Endothelial cell of umbilical vein (primary cell): Measurements from ENCODE around the gene NRK. TPM values are rescaled to one million over a fixed set of nuclear protein-coding genes. Genes with fewer than 3 reads are reported as not detected.

Experiments used
- BruUV-seq: library from RNA; stranded (reverse); fragments of 400-500 nt; replicated peaks from 2 replicates; lab custom pipeline; 2021; lab: Mats Ljungman, UMichigan
- CTCF ChIA-PET: fragments of 300-600, 350-600 bp; sonication (Branson Sonifier 250); formaldehyde crosslinking; loops from one replicate; lab custom pipeline; 2021; ENCODE audit warnings: antibody characterized with exemption, inconsistent platforms; lab: Charles Lee
- POLR2A ChIA-PET: fragments of 300-600, 350-600 bp; sonication (Branson Sonifier 250); formaldehyde crosslinking; loops from one replicate; lab custom pipeline; 2021; ENCODE audit warnings: antibody characterized with exemption, inconsistent platforms; lab: Charles Lee
- DNase-seq: peaks from one replicate; pipeline ENCODE4 v3.0.0-alpha.2; 2011; ENCODE audit warnings: low read depth, low spot score
- FAIRE-seq: peaks from 2 replicates; lab custom pipeline; 2011; peaks lifted over from hg19 to GRCh38; lab: Jason Lieb, UNC
- H2AFZ ChIP-seq: 2 replicates; pipeline ENCODE4 v1.6.0; 2012; ENCODE audit warnings: low read depth, low read length, control low read depth, inconsistent platforms
- H3K27ac ChIP-seq: 2 replicates; pipeline ENCODE4 v1.5.1; 2011; ENCODE audit warnings: low read depth, mild to moderate bottlenecking, control low read depth, low read length, moderate library complexity; ENCODE audit not compliant: insufficient read depth
- H3K27me3 ChIP-seq, 2 experiments: 2 replicates each; pipeline versions ENCODE4 v1.6.0 to v1.6.1; 2011; ENCODE audit warnings: low read length in 2 of 2, mixed read lengths in 1 of 2; ENCODE audit not compliant: control insufficient read depth in 2 of 2, insufficient read depth in 2 of 2
- H3K36me3 ChIP-seq, 2 experiments: 2 replicates in 1 of 2; 3 replicates in 1 of 2; pipeline ENCODE4 v1.5.1; 2011; ENCODE audit warnings: low read length in 2 of 2, mild to moderate bottlenecking in 1 of 2, moderate library complexity in 1 of 2; ENCODE audit not compliant: control insufficient read depth in 2 of 2, insufficient read depth in 2 of 2; ENCODE audit errors: extremely low read depth in 1 of 2
- H3K4me1 ChIP-seq: 3 replicates; pipeline ENCODE4 v1.5.1; 2011; ENCODE audit warnings: mild to moderate bottlenecking, low read length; ENCODE audit not compliant: control insufficient read depth, insufficient read depth; ENCODE audit errors: extremely low read depth
- H3K4me2 ChIP-seq: 2 replicates; pipeline ENCODE4 v1.6.1; 2011; ENCODE audit warnings: low read length, control low read depth, mixed read lengths; ENCODE audit not compliant: insufficient read depth
- H3K4me3 ChIP-seq, 3 experiments: fragments of 200-600 bp in 1 of 3; sonication (generic), shearing (Covaris generic) in 1 of 3; replicated peaks in 1 of 3; 2 replicates each; pipeline ENCODE4 v1.5.1; 2011 to 2016; ENCODE audit warnings: control low read depth in 3 of 3, low read length in 3 of 3, mild to moderate bottlenecking in 2 of 3, inconsistent platforms in 1 of 3, low read depth in 1 of 3, moderate library complexity in 1 of 3; ENCODE audit not compliant: insufficient read depth in 1 of 3
- H3K79me2 ChIP-seq: 2 replicates; pipeline ENCODE4 v1.6.0; 2012; ENCODE audit warnings: low read length, inconsistent platforms; ENCODE audit not compliant: control insufficient read depth, insufficient read depth
- H3K9ac ChIP-seq: replicated peaks from 2 replicates; pipeline ENCODE3; 2011; ENCODE audit warnings: low read length, control low read depth; ENCODE audit not compliant: insufficient read depth; ENCODE audit errors: extremely low read depth
- H3K9me1 ChIP-seq: replicated peaks from 3 replicates; pipeline ENCODE4 v1.6.0; 2011; ENCODE audit warnings: mild to moderate bottlenecking, low read length; ENCODE audit not compliant: control insufficient read depth, insufficient read depth; ENCODE audit errors: extremely low read depth
- H3K9me3 ChIP-seq: replicated peaks from 2 replicates; pipeline ENCODE4 v1.5.1; 2012; ENCODE audit warnings: low read length, inconsistent platforms; ENCODE audit not compliant: control insufficient read depth, insufficient read depth
- H4K20me1 ChIP-seq: replicated peaks from 2 replicates; pipeline ENCODE3; 2011; ENCODE audit warnings: mild to moderate bottlenecking, low read length; ENCODE audit not compliant: control insufficient read depth, insufficient read depth; ENCODE audit errors: extremely low read depth
- EZH2 ChIP-seq: IDR thresholded peaks from 2 replicates; pipeline ENCODE4 v1.6.1; 2012; ENCODE audit warnings: borderline replicate concordance, low read depth, mild to moderate bottlenecking, moderate library complexity, low read length, inconsistent platforms; ENCODE audit not compliant: severe bottlenecking
- JUN ChIP-seq: IDR thresholded peaks from 2 replicates; pipeline ENCODE4 v1.6.1; 2011; ENCODE audit warnings: borderline replicate concordance, low read depth; ENCODE audit not compliant: insufficient read length, insufficient read depth
- POLR2A ChIP-seq: IDR thresholded peaks from 2 replicates; pipeline ENCODE4 v1.6.1; 2012; ENCODE audit warnings: low read depth, mild to moderate bottlenecking, control low read depth, low read length
- POLR2AphosphoS5 ChIP-seq: IDR thresholded peaks from 2 replicates; pipeline ENCODE4 v1.6.1; 2012; ENCODE audit warnings: low read depth, mild to moderate bottlenecking, control low read depth, low read length, moderate library complexity; ENCODE audit not compliant: insufficient read depth
- dilution Hi-C: fragments of 300-500 bp; cut with MboI; formaldehyde crosslinking; loops from one replicate; pipeline ENCODE4 v1.15.0; 2019; ENCODE audit warnings: low sequenced_read_pairs; ENCODE audit not compliant: extremely low pct_ligation_motif_present
- intact Hi-C: fragments of 100-400 bp; cut with micrococcal nuclease; formaldehyde crosslinking; loops from one replicate; pipeline ENCODE4 v1.10.0; 2022
- polyA plus RNA-seq, 4 experiments: library from polyadenylated mRNA; depleted of rRNA in 3 of 4; stranded (reverse) in 3 of 4; unstranded in 1 of 4; fragments of >200 nt; gene quantifications; 2 replicates each; pipeline versions ENCODE4 v1.2.1 to v1.2.3, GENCODE V29; 2011 to 2012; ENCODE audit warnings: missing spikeins in 1 of 4
- total RNA-seq: library from RNA; stranded (reverse); gene quantifications from 2 replicates; pipeline ENCODE4 v1.2.3, GENCODE V29; 2021
- TF ChIP-seq, protein P1 (sequence below), 2 donors: IDR thresholded peaks; 1 replicate in 1 of 2; 2 replicates in 1 of 2; pipeline ENCODE4 v1.5.1; 2011; ENCODE audit warnings: low read length in 2 of 2, mild to moderate bottlenecking in 2 of 2, moderate library complexity in 2 of 2, control low read depth in 1 of 2, inconsistent platforms in 1 of 2, low read depth in 1 of 2; ENCODE audit not compliant: insufficient read depth in 1 of 2; ENCODE audit errors: extremely low read depth in 1 of 2
- TF ChIP-seq, protein P2 (sequence below): IDR thresholded peaks from 2 replicates; pipeline ENCODE4 v1.6.1; 2011; ENCODE audit not compliant: insufficient read depth, insufficient read length

NRK gene
- total and polyA plus RNA-seq, 2 donors (not counting 3 experiments of a cell fraction or from before 2014, with no cell fraction given) = 1.3 to 3.1 TPM

DNA sequence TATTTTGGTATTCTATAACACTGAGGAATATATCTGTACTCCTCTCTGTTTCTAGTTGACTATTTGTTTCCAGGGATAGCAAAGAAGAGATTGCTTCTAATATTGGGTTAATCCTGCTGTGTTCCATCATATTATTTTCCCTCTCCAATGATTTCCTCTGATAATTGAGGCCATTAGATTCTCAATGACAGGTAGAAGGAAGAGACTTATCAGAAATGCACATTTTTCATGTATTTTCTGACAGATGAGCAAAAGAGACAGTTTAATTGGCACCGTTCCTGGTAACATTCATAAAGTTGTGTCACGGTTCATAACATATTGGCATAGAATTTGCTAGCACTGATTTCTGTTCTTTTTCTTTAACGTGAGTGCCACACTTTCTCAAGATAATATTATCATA lies 58.2 kb downstream of the NRK start:
- FAIRE-seq = no peak
- ChIA-PET POLR2A (no interaction called here), CTCF (no interaction called here)
- no TSS peak for BruUV-seq
- H3K4me3 ChIP-seq = no peak overlapping the region
- DNase-seq = no peak
- H3K79me2 ChIP-seq = no peaks in the 10 kb centered on the region
- no peak overlapping the region for H3K9ac ChIP-seq
- no peak overlapping the region for H3K27ac ChIP-seq
- H3K27me3 ChIP-seq = no peaks in the 10 kb centered on the region
- no peaks in the 10 kb centered on the region for H4K20me1 ChIP-seq
- peaks cover 3% of the 10 kb centered on the region for H3K4me1 ChIP-seq
- TF ChIP-seq, protein P1, sequence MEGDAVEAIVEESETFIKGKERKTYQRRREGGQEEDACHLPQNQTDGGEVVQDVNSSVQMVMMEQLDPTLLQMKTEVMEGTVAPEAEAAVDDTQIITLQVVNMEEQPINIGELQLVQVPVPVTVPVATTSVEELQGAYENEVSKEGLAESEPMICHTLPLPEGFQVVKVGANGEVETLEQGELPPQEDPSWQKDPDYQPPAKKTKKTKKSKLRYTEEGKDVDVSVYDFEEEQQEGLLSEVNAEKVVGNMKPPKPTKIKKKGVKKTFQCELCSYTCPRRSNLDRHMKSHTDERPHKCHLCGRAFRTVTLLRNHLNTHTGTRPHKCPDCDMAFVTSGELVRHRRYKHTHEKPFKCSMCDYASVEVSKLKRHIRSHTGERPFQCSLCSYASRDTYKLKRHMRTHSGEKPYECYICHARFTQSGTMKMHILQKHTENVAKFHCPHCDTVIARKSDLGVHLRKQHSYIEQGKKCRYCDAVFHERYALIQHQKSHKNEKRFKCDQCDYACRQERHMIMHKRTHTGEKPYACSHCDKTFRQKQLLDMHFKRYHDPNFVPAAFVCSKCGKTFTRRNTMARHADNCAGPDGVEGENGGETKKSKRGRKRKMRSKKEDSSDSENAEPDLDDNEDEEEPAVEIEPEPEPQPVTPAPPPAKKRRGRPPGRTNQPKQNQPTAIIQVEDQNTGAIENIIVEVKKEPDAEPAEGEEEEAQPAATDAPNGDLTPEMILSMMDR (IDR thresholded peaks at IDR 0.05; ENCODE audit: extremely low read depth in 1 of 2, insufficient read depth in 1 of 2, low read depth in 1 of 2, low read length in 2 of 2) = no peak
- TF ChIP-seq POLR2A (no peak), EZH2 (no peak), JUN (no peak), POLR2AphosphoS5 (no peak)
- TF ChIP-seq, protein P2, sequence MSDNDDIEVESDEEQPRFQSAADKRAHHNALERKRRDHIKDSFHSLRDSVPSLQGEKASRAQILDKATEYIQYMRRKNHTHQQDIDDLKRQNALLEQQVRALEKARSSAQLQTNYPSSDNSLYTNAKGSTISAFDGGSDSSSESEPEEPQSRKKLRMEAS = no peak
- H3K9me1 ChIP-seq = no peaks in the 10 kb centered on the region
- H3K36me3 ChIP-seq = no peaks in the 10 kb centered on the region
- no peaks in the 10 kb centered on the region for H3K9me3 ChIP-seq
- no peak overlapping the region for H3K4me2 ChIP-seq
- intact Hi-C loops = loop anchor here (10.0 kb wide), 1 partner anchor 106 kb away; no protein-coding TSS in a partner anchor
- H2AFZ ChIP-seq = no peak overlapping the region
- dilution Hi-C loops = no loop called here
